Activated CD4-positive, alpha-beta T cell treated with anti-CD3 and anti-CD28 coated beads for 24 hours (primary cell): ENCODE results near the gene GOLGA6L10.
"Not testable (repeated sequence)": the region's sequence is repeated elsewhere in the genome, so short reads cannot be mapped to it uniquely, and the experiment has no call there.

ENCODE experiments used
- DNase-seq, 2 donors: peaks; one replicate each; pipeline ENCODE4 v3.0.0-alpha.2; 2020; ENCODE audit warnings: low read depth in 2 of 2

Gene GOLGA6L10

DNA sequence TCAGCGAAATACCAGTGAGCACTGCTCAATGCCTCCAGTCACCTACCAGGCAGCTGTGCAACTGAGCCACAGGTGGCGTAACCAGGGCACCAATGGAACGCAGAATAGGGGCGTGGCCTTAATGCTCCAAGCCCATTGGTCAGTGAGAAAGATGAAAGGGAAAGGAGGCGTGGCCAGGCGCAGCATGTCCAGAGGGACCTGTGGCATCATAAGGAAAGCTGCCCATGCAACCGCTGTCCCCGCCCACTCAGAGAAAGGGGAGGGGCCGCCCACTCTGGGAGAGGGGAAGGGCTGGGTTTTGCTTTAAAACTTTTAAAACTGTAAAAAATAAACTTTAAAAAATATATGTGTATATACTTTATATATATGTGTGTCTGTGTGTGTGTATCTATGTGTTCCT, at the start of gene GOLGA6L10:
TSS of gene GOLGA6L10 (minus strand) at position 101 of the 400 bp plus-strand sequence. CDS start at position 1, 100 bp downstream.
- DNase-seq: not testable (repeated sequence)

DNA sequence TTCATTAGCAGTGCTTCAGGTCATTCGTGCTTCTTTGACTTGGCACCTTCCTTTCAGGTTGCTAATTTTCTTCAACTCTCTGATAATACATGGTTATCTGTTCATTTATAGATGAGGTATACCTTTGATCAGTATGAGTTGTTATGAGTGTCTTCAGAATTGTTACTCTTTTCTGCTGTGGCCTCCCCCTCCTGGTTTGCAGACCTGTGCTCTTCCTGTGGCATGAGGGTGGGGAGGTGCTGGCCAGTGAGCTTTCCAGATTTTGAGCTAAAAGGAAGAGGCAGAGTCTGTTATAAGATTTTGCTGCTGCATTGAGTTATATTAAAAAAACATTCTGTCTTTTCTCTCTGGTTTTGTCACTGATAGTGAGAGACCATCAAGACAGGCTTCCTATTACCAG, 49.5 kb upstream of the GOLGA6L10 start:
- no peak for DNase-seq

- no peak for DNase-seq
Observed at GRCh38 chr15:82397817-82398216, 48.5 kb upstream of the GOLGA6L10 start.

DNA sequence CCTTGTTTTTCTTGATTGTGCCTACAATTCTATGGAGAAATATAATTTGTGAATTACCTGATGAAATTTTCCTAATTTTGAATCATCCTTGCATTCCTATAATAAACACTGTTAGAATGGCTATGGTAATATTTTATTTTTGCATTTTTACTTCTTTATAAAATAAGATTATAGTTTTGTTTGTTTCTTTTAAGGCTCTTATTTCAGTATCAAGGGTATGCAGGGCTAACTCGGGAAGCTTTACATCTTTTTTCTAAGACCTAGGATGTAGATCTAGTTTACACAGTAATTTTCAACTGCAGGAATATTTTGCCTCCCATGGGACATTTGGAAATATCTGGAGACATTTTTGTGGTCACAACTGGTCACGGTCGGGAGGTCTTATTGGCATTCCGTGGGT, 46.5 kb upstream of the GOLGA6L10 start:
- not testable (repeated sequence) for DNase-seq

DNA sequence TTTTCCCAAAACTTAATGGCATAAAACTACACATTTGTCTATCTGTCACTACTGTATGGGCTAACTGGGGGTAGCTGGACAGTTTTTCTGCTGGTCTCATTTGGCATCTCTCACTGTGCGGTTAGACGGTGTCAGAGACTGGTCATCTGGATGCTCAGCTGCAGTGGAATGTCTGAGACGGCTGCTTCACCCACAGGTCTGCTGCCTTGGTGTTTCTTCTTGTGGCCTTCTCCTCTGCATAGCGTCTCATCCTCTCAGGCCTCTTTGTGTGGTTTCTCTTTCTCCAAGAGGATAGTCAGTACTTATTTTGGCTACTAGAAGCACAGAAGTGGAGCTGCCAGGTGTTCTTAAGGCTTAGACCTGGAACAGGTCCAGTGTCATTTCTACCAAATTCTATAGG, 44.4 kb upstream of the GOLGA6L10 start:
- no peak for DNase-seq

DNA sequence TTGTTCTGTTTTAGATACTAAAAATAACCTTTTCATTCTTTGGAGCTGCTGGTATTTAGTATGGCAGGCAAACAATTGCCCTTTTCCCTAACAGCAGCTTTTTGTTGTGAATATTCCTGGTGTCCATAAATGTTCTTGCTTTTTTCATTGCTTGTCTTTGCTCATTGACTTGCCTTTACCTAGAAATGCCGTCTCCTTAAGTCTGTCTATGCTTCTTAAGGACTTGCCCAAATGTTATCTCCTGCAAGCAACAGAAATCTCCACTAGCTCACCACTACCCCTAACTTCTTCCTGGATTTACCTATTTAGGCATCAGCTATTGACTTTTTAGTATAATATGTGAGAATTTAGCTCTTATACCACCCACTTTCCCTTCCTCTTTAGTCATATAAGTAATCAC, 42.8 kb upstream of the GOLGA6L10 start:
- DNase-seq: not testable (repeated sequence)

DNA sequence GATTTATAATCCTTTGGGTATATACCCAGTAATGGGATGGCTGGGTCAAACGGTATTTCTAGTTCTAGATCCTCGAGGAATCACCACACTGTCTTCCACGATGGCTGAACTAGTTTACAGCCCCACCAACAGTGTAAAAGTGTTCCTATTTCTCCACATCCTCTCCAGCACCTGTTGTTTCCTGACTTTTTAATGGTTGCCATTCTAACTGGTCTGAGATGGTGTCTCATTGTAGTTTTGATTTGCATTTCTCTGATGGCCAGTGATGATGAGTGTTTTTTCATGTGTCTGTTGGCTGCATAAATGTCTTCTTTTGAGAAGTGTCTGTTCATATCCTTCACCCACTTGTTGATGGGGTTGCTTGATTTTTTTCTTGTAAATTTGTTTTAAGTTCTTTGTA, 40.9 kb upstream of the GOLGA6L10 start:
- DNase-seq: not testable (repeated sequence)

DNA sequence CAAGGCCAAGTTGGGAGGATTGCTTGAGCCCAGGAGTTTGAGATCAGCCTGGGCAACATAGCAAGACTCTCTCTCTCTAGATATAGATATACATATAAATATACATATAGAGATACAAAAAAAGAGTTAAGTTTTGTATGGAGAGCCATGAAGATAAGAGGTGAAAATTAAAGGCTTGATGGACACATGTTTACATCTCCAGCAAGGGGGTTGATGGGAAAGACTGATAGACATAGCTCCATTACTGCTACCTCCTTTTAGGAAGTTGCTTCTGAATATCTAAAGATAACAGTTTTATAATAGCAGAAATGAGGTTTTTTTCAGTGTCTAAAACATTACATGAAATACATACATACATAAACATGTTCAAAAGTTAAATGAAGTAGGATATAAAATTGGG, 37.9 kb upstream of the GOLGA6L10 start:
- not testable (repeated sequence) for DNase-seq

GRCh38 chr15:82381330-82381955, 32.2 kb upstream of the GOLGA6L10 start:
- DNase-seq: not testable (repeated sequence)

DNA sequence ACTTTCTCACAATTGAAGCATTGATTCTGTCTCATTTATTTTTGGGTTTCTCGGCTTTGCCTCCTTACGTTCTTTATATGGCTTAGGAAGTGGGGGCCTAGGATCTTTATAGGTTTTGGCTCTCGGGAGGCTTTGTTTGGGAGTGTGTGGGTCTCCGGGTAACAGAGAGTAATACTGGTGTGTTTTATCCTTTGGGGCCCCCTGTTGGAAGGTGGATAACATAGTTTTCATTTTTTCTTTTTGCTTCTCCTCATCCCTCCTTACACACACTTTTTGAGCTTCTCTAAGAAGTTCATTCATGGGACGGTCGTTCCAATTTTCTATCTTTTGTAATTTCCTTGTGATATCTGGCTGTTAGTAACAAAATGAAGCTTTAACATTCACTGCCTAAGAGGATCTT, 30.3 kb upstream of the GOLGA6L10 start:
- DNase-seq: not testable (repeated sequence)

- not testable (repeated sequence) for DNase-seq
Observed at GRCh38 chr15:82373661-82374060, 24.4 kb upstream of the GOLGA6L10 start.

- no peak for DNase-seq
Observed at GRCh38 chr15:82371656-82372055, 22.4 kb upstream of the GOLGA6L10 start.

DNA sequence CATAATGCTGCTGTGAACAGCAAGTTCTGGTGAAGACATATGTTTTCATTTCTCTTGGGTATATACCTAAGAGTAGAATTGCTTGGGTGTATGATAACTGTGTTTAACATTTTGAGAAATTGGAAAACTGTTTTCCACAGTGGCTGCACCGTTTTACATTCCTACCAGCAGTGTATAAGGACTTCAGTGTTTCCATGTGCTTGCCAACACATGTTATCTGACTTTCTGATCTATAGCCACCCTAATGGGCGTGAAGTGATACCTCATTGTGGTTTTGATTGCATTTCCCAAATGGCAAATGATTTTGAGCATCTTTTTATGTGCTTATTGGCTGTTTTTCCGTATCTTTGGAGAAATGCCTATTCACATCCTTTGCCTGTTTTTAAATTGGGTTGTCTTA, 18.5 kb upstream of the GOLGA6L10 start:
- not testable (repeated sequence) for DNase-seq

GRCh38 chr15:82365692-82366323, 16.5 kb upstream of the GOLGA6L10 start:
- DNase-seq: peak; percentile 5 to 45

- DNase-seq: not testable (repeated sequence)
Observed at GRCh38 chr15:82364548-82364947, 15.3 kb upstream of the GOLGA6L10 start.

DNA sequence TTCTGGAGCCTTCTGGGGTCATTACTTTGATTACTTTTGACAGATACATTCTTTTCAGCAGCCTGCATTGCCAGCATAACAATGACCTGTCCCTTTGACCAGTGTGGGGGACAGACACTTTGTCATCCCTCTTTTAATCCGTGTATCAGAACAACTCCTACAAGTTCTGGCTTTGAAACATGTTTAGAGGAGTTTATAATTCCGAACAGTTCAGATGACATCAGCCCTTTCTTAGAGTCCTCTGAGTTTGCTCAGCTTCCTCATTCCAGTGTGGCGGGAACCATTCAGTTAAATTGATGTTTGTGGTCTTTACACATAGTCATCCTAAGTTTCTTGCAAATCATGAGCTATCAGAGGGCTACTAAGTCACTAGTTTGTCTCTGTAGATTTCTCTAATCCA, 13.5 kb upstream of the GOLGA6L10 start:
- DNase-seq: not testable (repeated sequence)

DNA sequence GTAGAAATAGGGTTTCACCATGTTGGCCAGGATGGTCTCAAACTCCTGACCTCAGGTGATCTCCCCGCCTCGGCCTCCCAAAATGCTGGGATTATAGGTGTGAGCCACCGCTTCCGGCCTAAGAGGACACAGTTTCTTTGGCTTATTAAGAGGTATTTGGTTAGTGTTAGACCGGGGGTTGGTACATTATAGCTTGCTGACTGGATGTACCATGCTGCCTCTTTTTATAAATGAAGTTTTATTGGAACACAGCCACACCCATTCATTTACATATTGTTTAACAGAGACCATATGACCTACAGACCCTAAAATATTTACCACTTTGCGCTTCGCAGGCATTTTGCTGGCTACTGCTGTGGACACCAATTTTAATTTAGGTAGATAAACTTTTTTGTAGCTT, 11.3 kb upstream of the GOLGA6L10 start:
- not testable (repeated sequence) for DNase-seq

- not testable (repeated sequence) for DNase-seq
Observed at GRCh38 chr15:82355055-82355454, 5.8 kb upstream of the GOLGA6L10 start.

DNA sequence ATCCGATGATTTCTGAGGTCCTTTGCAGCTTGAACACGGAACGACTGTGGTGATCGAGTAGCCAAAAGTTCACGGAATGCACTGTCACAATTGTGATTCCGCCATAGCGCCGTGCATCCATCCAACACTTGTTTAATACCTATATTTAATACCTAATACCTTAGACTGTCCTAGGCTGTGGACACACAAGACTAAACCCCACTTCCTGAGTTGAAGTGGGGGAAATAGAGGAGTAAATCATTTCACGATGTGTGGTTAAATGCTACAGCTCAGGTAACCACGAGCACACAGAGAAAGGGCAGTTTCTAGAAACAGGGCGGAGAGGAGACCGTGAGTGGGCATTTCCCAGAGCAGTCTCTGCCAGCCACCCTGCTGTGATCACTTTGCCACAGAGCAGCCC, 5.3 kb upstream of the GOLGA6L10 start:
- DNase-seq: not testable (repeated sequence)

- not testable (repeated sequence) for DNase-seq
Observed at GRCh38 chr15:82347645-82348044, 1.6 kb downstream of the GOLGA6L10 start.

GRCh38 chr15:82345176-82345575, 4.1 kb downstream of the GOLGA6L10 start:
- DNase-seq: not testable (repeated sequence)

GRCh38 chr15:82344421-82344820, 4.9 kb downstream of the GOLGA6L10 start:
- not testable (repeated sequence) for DNase-seq

GRCh38 chr15:82343851-82344250, 5.4 kb downstream of the GOLGA6L10 start:
- DNase-seq: not testable (repeated sequence)
